Peyer's patch (tissue), 4 donors: ENCODE data around the gene CTNNA2. TPM values are rescaled to one million over a fixed set of nuclear protein-coding genes. Genes with fewer than 3 reads are reported as not detected.

Experiments used
- DNase-seq, 3 donors: peaks; one replicate each; pipeline ENCODE4 v3.0.0-alpha.2; 2017 to 2019
- H3K27ac ChIP-seq, 4 donors: fragments of 200-600 bp; sonication (generic); one replicate each; pipeline ENCODE4 v1.5.1; 2016 to 2019
- H3K27me3 ChIP-seq, 2 donors: fragments of 200-600 bp; sonication (generic); one replicate each; pipeline ENCODE4 v1.5.1; 2019
- H3K36me3 ChIP-seq, 3 donors: fragments of 200-600 bp; sonication (generic); one replicate each; pipeline ENCODE4 v1.5.1; 2016 to 2019
- H3K4me1 ChIP-seq, 4 donors: fragments of 200-600 bp; sonication (generic); one replicate each; pipeline ENCODE4 v1.5.1; 2016 to 2019
- H3K4me3 ChIP-seq, 4 donors: fragments of 200-600 bp; sonication (generic); 1 replicate in 3 of 4; 2 replicates in 1 of 4; pipeline ENCODE4 v1.5.1; 2016 to 2019; ENCODE audit warnings: mild to moderate bottlenecking in 1 of 4
- H3K9me3 ChIP-seq, 4 donors: fragments of 200-600 bp; sonication (generic); one replicate each; pipeline ENCODE4 v1.5.1; 2016 to 2019; ENCODE audit warnings: mild to moderate bottlenecking in 1 of 4
- CTCF ChIP-seq, 6 experiments: fragments of 450-650 bp in 4 of 6; fragments of 200-600 bp in 2 of 6; sonication (generic) in 1 of 6; IDR thresholded peaks; one replicate each; pipeline ENCODE4 v1.5.1; 2017 to 2019; ENCODE audit warnings: antibody characterized with exemption in 6 of 6, mild to moderate bottlenecking in 3 of 6, moderate library complexity in 1 of 6
- POLR2A ChIP-seq, 2 donors: fragments of 450-650 bp; IDR thresholded peaks; one replicate each; pipeline ENCODE4 v1.5.1; 2017; ENCODE audit warnings: antibody characterized with exemption in 2 of 2, mild to moderate bottlenecking in 2 of 2, moderate library complexity in 2 of 2
- total RNA-seq, 4 donors: library from RNA; depleted of rRNA; stranded (reverse); fragments of >200 nt; gene quantifications; one replicate each; pipeline ENCODE4 v1.1.0, GENCODE V29; 2016

Gene CTNNA2
- total RNA-seq, 4 donors from 2014 or later, result 0.67 to 5.3 (median 0.88) TPM; not detected in 1

DNA sequence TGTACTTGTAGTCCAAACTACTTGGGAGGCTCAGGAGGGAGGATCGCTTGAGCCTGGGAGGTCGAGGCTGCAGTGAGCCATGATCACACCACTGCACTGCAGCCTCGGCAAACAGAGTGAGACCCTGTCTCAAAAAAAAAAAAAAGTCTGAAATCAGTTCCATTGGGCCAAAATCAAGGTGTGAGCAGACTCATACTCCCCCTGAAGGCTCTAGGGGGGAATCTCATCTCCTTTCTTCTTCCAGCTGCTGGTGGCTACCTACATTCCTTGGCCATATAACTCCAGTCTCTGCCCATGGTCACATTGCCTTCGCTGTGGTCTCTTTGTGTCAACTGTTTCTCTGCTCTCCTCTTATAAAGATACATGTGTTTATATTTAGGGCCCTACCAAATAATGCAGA, 557.7 kb downstream of the CTNNA2 start:
- Histone ChIP-seq H3K27ac (no peak overlapping the region), H3K9me3 (no peaks in the 10 kb centered on the region), H3K4me1 (no peaks in the 10 kb centered on the region), H3K36me3 (no peaks in the 10 kb centered on the region), H3K27me3 (no peaks in the 10 kb centered on the region), H3K4me3 (no peak overlapping the region)
- TF ChIP-seq POLR2A (IDR thresholded peaks at IDR 0.05) (no peak), CTCF (IDR thresholded peaks at IDR 0.05) (no peak)
- DNase-seq, result no peak

- no peaks in the 10 kb centered on the region for H3K4me1 ChIP-seq
- DNase-seq, result no peak
- H3K36me3 ChIP-seq, result no peaks in the 10 kb centered on the region
- TF ChIP-seq POLR2A (IDR thresholded peaks at IDR 0.05) (no peak), CTCF (IDR thresholded peaks at IDR 0.05) (no peak)
- H3K4me3 ChIP-seq, result no peak overlapping the region
- H3K27ac ChIP-seq, result no peak overlapping the region
- H3K9me3 ChIP-seq, result no peaks in the 10 kb centered on the region
- no peaks in the 10 kb centered on the region for H3K27me3 ChIP-seq
Measured at GRCh38 chr2:80071941-80072340, 559.1 kb downstream of the CTNNA2 start.

DNA sequence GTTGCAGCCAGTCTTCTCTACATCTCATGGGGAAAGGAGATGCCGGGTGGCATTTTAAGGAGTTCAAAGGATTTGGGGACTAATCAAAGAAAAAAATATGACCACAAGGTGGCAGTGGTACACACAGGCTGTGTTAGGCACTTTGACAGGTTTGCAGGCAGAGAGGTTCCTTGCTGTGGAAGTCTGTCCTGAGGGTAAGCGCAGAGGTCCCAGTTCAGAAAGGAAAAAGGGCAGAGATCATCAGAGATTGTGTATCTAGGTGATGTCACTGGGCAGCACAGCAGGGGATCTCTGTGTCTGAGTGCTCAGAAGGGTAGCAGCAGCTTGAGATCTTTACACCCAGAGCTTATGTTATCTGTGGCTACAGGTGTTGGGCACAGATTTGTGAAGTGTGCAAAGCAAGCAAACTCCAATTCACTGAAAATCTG, 560.3 kb downstream of the CTNNA2 start:
- no peak overlapping the region for H3K4me3 ChIP-seq
- H3K9me3 ChIP-seq, result no peaks in the 10 kb centered on the region
- H3K36me3 ChIP-seq, result no peaks in the 10 kb centered on the region
- peak in 1 of 3 donors; percentile 55 for DNase-seq
- H3K27me3 ChIP-seq, result no peaks in the 10 kb centered on the region
- TF ChIP-seq POLR2A (IDR thresholded peaks at IDR 0.05) (no peak), CTCF (IDR thresholded peaks at IDR 0.05) (peak in 4 of 6 experiments; percentile 48 to 76 (median 74))
- no peak overlapping the region for H3K27ac ChIP-seq
- no peaks in the 10 kb centered on the region for H3K4me1 ChIP-seq

GRCh38 chr2:80074321-80075070, 561.6 kb downstream of the CTNNA2 start:
- no peak for DNase-seq
- H3K4me3 ChIP-seq, result no peak overlapping the region
- no peaks in the 10 kb centered on the region for H3K9me3 ChIP-seq
- H3K36me3 ChIP-seq, result no peaks in the 10 kb centered on the region
- H3K27me3 ChIP-seq, result no peaks in the 10 kb centered on the region
- no peak overlapping the region for H3K27ac ChIP-seq
- no peaks in the 10 kb centered on the region for H3K4me1 ChIP-seq
- no peak for TF ChIP-seq POLR2A (IDR thresholded peaks at IDR 0.05)

DNA sequence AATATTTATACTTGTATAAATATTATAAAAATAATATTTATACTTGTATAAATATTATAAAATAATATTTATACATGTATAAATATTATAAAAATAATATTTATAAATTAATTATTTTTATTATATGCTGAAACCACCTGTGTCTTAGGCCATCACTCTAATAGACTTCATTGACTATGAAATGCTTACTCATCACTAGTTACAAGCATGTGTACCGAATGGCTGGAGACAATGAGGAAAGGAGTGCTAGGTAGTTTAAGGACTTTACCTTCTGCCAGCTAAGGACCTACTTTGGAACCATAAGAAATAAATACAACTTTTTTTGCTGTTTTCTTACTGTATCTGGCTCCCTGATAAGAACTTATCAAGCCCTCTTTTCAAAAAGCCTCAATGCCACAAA, 562.9 kb downstream of the CTNNA2 start:
- no peak overlapping the region for H3K4me3 ChIP-seq
- no peak for DNase-seq
- H3K9me3 ChIP-seq, result no peaks in the 10 kb centered on the region
- no peak for TF ChIP-seq POLR2A (IDR thresholded peaks at IDR 0.05)
- no peak for TF ChIP-seq CTCF (IDR thresholded peaks at IDR 0.05)
- no peaks in the 10 kb centered on the region for H3K4me1 ChIP-seq
- H3K27me3 ChIP-seq, result no peaks in the 10 kb centered on the region
- H3K36me3 ChIP-seq, result no peaks in the 10 kb centered on the region
- H3K27ac ChIP-seq, result no peak overlapping the region

DNA sequence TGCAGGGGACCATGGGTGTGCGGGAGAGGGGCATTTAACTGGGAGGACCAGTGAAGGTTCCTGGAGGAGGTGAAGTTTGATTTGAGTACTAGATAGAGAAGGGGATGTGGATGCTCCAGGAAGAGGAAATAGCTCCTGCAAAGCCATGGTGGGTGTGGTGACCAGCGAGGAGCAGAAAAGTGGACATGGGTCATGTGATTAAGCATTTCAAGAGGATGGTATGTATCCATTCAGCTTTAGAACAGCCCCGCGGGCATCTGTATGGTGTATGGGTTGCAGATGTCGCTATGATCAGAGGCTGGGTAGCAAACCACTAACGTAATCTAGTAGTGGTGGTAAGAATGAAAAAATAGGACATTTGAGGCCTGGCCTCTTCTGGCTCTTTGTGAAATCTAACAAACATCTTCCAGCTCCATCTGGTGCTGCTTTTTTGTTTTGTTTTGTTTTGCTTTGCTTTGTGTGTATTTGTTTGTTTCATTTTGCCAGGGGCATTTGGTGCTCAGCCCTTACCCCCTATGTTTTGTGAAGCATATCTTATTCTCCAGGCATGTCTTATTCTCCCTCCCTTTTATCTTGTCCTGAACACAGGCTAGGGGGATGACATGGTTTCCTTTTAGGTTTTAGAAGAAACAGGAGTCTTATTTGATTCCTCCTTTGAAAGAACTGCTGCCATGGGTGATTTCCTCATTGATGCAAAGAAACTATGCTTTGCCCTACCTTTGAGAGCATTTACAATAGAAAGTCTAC, 565.6 kb downstream of the CTNNA2 start:
- Histone ChIP-seq H3K4me3 (no peak overlapping the region), H3K27me3 (no peaks in the 10 kb centered on the region), H3K27ac (no peak overlapping the region), H3K4me1 (peaks cover 0 to 6% (median 0%) of the 10 kb centered on the region in 4 donors), H3K36me3 (no peaks in the 10 kb centered on the region), H3K9me3 (no peaks in the 10 kb centered on the region)
- TF ChIP-seq CTCF (IDR thresholded peaks at IDR 0.05) (no peak), POLR2A (IDR thresholded peaks at IDR 0.05) (no peak)
- DNase-seq, result no peak
